GM23338 (cell line): Measurements from ENCODE around the gene CXCL16. TPM values are rescaled to one million over a fixed set of nuclear protein-coding genes. Genes with fewer than 3 reads are reported as not detected.
"Not testable (repeated sequence)": the region's sequence is repeated elsewhere in the genome, so short reads cannot be mapped to it uniquely, and the experiment has no call there.

ENCODE experiments used
- ATAC-seq: fragments of 200-7000 bp; cut with Tn5 transposase; 3 replicates; pipeline ENCODE4 v1.9.1; 2020
- DNase-seq: peaks from one replicate; pipeline ENCODE4 v3.0.0-alpha.2; 2015; ENCODE audit warnings: low spot score
- H2AFZ ChIP-seq: fragments of 200-600 bp; sonication (generic); 2 replicates; pipeline ENCODE4 v1.8.0; 2016; ENCODE audit warnings: antibody characterized with exemption, mild to moderate bottlenecking, moderate library complexity
- H3F3A ChIP-seq: fragments of 200-600 bp; sonication (generic); replicated peaks from 2 replicates; pipeline ENCODE4 v1.8.0; 2017; ENCODE audit warnings: antibody characterized with exemption, mixed run types, low read depth
- H3K27ac ChIP-seq: fragments of 200-600 bp; sonication (generic); 2 replicates; pipeline ENCODE4 v1.6.1; 2016; ENCODE audit warnings: low read depth
- H3K27me3 ChIP-seq: fragments of 200-600 bp; sonication (generic); 2 replicates; pipeline ENCODE4 v1.8.0; 2016; ENCODE audit warnings: mild to moderate bottlenecking, mixed run types, moderate library complexity; ENCODE audit not compliant: insufficient read depth
- H3K36me3 ChIP-seq: fragments of 200-600 bp; sonication (generic); 2 replicates; pipeline ENCODE4 v1.8.0; 2016; ENCODE audit warnings: mild to moderate bottlenecking; ENCODE audit not compliant: insufficient read depth
- H3K4me1 ChIP-seq: fragments of 200-600 bp; sonication (generic); 2 replicates; pipeline ENCODE4 v1.8.0; 2016; ENCODE audit warnings: mild to moderate bottlenecking, moderate library complexity; ENCODE audit not compliant: insufficient read depth
- H3K4me2 ChIP-seq: fragments of 200-600 bp; sonication (generic); 2 replicates; pipeline ENCODE4 v1.7.1; 2017; ENCODE audit warnings: mixed run types
- H3K4me3 ChIP-seq: fragments of 200-600 bp; sonication (generic); 2 replicates; pipeline ENCODE4 v1.6.1; 2016; ENCODE audit warnings: mixed run types
- H3K79me2 ChIP-seq: fragments of 200-600 bp; sonication (generic); replicated peaks from 2 replicates; pipeline ENCODE4 v1.8.0; 2017; ENCODE audit warnings: mild to moderate bottlenecking; ENCODE audit not compliant: insufficient read depth
- H3K9me2 ChIP-seq: fragments of 200-600 bp; sonication (generic); 2 replicates; pipeline ENCODE4 v1.8.0; 2017; ENCODE audit not compliant: insufficient read depth
- H4K20me1 ChIP-seq: fragments of 200-600 bp; sonication (generic); replicated peaks from 2 replicates; pipeline ENCODE4 v1.8.0; 2017; ENCODE audit warnings: mild to moderate bottlenecking; ENCODE audit not compliant: insufficient read depth
- H3K27ac Mint-ChIP-seq: 2 replicates; pipeline ENCODE4 v1.8.0; 2020; ENCODE audit warnings: inconsistent platforms, mild to moderate bottlenecking, moderate library complexity, mixed read lengths
- H3K27me3 Mint-ChIP-seq: 3 replicates; pipeline ENCODE4 v1.8.0; 2022; ENCODE audit warnings: low read depth, mild to moderate bottlenecking, moderate library complexity, mixed read lengths, inconsistent platforms; ENCODE audit not compliant: insufficient read depth, poor library complexity
- H3K36me3 Mint-ChIP-seq: 3 replicates; pipeline ENCODE4 v1.8.0; 2021; ENCODE audit warnings: low read depth, mild to moderate bottlenecking, inconsistent platforms, moderate library complexity, mixed read lengths
- H3K4me1 Mint-ChIP-seq: 3 replicates; pipeline ENCODE4 v1.8.0; 2020; ENCODE audit warnings: mild to moderate bottlenecking, inconsistent platforms, mixed read lengths
- H3K4me3 Mint-ChIP-seq: 3 replicates; pipeline ENCODE4 v1.8.0; 2021; ENCODE audit warnings: moderate library complexity, mild to moderate bottlenecking, inconsistent platforms, mixed read lengths
- H3K9me3 Mint-ChIP-seq: 3 replicates; pipeline ENCODE4 v1.8.0; 2020; ENCODE audit warnings: moderate library complexity, mild to moderate bottlenecking, inconsistent platforms, mixed read lengths
- EZH2 ChIP-seq: fragments of 200-600 bp; sonication (generic); IDR thresholded peaks from one replicate; pipeline ENCODE4 v1.8.0; 2017; ENCODE audit warnings: antibody characterized with exemption, mild to moderate bottlenecking, low read depth; ENCODE audit not compliant: unreplicated experiment
- EZH2phosphoT487 ChIP-seq: fragments of 200-600 bp; sonication (generic); IDR thresholded peaks from one replicate; pipeline ENCODE4 v1.8.1; 2018; ENCODE audit warnings: antibody characterized with exemption; ENCODE audit not compliant: unreplicated experiment
- NANOG ChIP-seq: IDR thresholded peaks from 2 replicates; pipeline ENCODE4 v1.6.1; 2016; ENCODE audit warnings: antibody characterized with exemption, borderline replicate concordance
- REST ChIP-seq: IDR thresholded peaks from one replicate; pipeline ENCODE4 v1.6.1; 2018; ENCODE audit warnings: antibody characterized with exemption; ENCODE audit not compliant: unreplicated experiment
- STAT1 ChIP-seq: IDR thresholded peaks from one replicate; pipeline ENCODE4 v1.6.1; 2016; ENCODE audit warnings: antibody characterized with exemption; ENCODE audit not compliant: unreplicated experiment
- ZNF114 ChIP-seq: fragments of 250-450 bp; sonication (Bioruptor Pico); IDR thresholded peaks from 2 replicates; pipeline ENCODE4 v1.5.0; 2020; ENCODE audit warnings: mild to moderate bottlenecking, moderate library complexity
- ZNF331 ChIP-seq: fragments of 250-450 bp; sonication (Bioruptor Pico); IDR thresholded peaks from 2 replicates; pipeline ENCODE4 v1.5.0; 2020; ENCODE audit warnings: low read depth, mild to moderate bottlenecking, moderate library complexity
- polyA plus RNA-seq: library from polyadenylated mRNA; unstranded; fragments of >200 nt; fragmentation: Nextera tagmentation; extraction: Ambion mirVana; gene quantifications from 2 replicates; pipeline ENCODE4 v1.2.1, GENCODE V29; 2016
- total RNA-seq: library from RNA; depleted of rRNA; stranded (reverse); fragments of >200 nt; shearing (Covaris generic); gene quantifications from 2 replicates; pipeline ENCODE4 v1.2.3, GENCODE V29; 2014

The CXCL16 gene
- total and polyA plus RNA-seq, 2 experiments from 2014 or later: 4.0 to 4.1 TPM

- TF ChIP-seq REST (no peak), NANOG (no peak), ZNF331 (CRISPR knock-in tag) (no peak)
Observed at GRCh38 chr17:4715063-4715744, 24.5 kb downstream of the CXCL16 start (continued).

GRCh38 chr17:4714340-4715062 lies 25.2 kb downstream of the CXCL16 start:
- DNase-seq, H3K27me3 ChIP-seq, H2AFZ ChIP-seq, H3F3A ChIP-seq, H3K9me3 Mint-ChIP-seq, H3K4me2 ChIP-seq, H3K4me3 ChIP-seq, H3K9me2 ChIP-seq, ATAC-seq, H4K20me1 ChIP-seq, H3K36me3 ChIP-seq, H3K4me3 Mint-ChIP-seq, H3K27ac ChIP-seq: not testable (repeated sequence)
- Mint-ChIP-seq H3K36me3 (peaks cover 31% of the 10 kb centered on the region), H3K27ac (0 out of 2 replicates have a peak overlapping the region, but pooled peaks have one; percentile 65), H3K27me3 (peaks cover 13% of the 10 kb centered on the region), H3K4me1 (peaks cover 12% of the 10 kb centered on the region)
- Histone ChIP-seq H3K79me2 (peaks cover 27% of the 10 kb centered on the region), H3K4me1 (peaks cover 11% of the 10 kb centered on the region)

- ATAC-seq (no peak), DNase-seq (no peak)
- Mint-ChIP-seq H3K36me3 (peaks cover 22% of the 10 kb centered on the region), H3K27me3 (peaks cover 17% of the 10 kb centered on the region), H3K27ac (no peak overlapping the region), H3K4me1 (peaks cover 13% of the 10 kb centered on the region; the same call in 2 of the 3 replicates), H3K9me3 (peaks cover 10% of the 10 kb centered on the region; the same call in 2 of the 3 replicates), H3K4me3 (no peak overlapping the region)
- no peaks in the 10 kb centered on the region for H3K9me2 ChIP-seq
- peaks cover 8% of the 10 kb centered on the region; the same call in 1 of the 2 replicates for H3F3A ChIP-seq
- no peaks in the 10 kb centered on the region; the same call in 1 of the 2 replicates for H3K36me3 ChIP-seq
- no peaks in the 10 kb centered on the region for H3K27me3 ChIP-seq
- H4K20me1 ChIP-seq: no peaks in the 10 kb centered on the region; the same call in 1 of the 2 replicates
- no peak overlapping the region for H2AFZ ChIP-seq
- peaks cover 11% of the 10 kb centered on the region for H3K4me1 ChIP-seq
- TF ChIP-seq EZH2: no peak
- no peak for TF ChIP-seq ZNF114 (CRISPR knock-in tag)
- no peak for TF ChIP-seq EZH2phosphoT487
- TF ChIP-seq STAT1: no peak
- no peak for TF ChIP-seq REST
- H3K4me2 ChIP-seq: no peak overlapping the region
- H3K4me3 ChIP-seq: no peak overlapping the region
- no peak overlapping the region for H3K27ac ChIP-seq
- peaks cover 27% of the 10 kb centered on the region for H3K79me2 ChIP-seq
Observed at GRCh38 chr17:4712526-4712925, 27.2 kb downstream of the CXCL16 start.
